ENCODE data around the gene BEST4. TPM values are rescaled to one million over a fixed set of nuclear protein-coding genes. Genes with fewer than 3 reads are reported as not detected.

The BEST4 gene
- total and polyA plus RNA-seq, 7 donors = 0.08 TPM; not detected in 6

DNA sequence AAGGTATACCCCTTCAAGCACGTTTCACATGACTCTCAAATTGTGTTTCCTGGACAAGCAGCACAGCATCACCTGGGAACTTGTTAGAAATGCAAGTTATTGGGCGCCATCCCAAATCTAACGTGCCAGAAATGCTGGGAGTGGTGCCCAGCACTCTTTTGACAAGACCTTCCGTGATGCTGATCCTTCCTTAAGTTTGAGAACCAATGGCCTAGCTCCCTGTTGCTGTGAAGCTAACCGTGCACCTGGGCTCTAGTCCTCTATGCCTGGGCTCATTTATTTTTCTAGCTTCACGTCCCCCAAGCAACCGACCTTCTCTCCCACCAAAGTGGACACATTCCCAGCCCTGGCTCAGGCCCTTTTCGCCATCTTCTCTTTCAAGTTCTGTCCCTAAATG lies 4.3 kb downstream of the BEST4 start:
- no peak overlapping the region for H3K27ac ChIP-seq
- H3K4me3 ChIP-seq = peak overlapping the region; percentile 68
- H3K36me3 ChIP-seq (ENCODE audit: insufficient read depth in 1 of 2, low read depth in 1 of 2) = peaks cover 0 to 31% of the 10 kb centered on the region in 2 donors
- intact Hi-C loops (cut with DNase I) = no loop called here
- 35 to 45% (median 39%) methylated on average over 8 of the region's 8 CpGs for WGBS, 3 donors
- H3K27me3 ChIP-seq (ENCODE audit: insufficient read depth in 3 of 3, low read length in 2 of 3) = no peaks in the 10 kb centered on the region
- no peaks in the 10 kb centered on the region for H3K9me3 ChIP-seq
- DNase-seq = no peak
- ATAC-seq = no peak
- TF ChIP-seq, protein P1, sequence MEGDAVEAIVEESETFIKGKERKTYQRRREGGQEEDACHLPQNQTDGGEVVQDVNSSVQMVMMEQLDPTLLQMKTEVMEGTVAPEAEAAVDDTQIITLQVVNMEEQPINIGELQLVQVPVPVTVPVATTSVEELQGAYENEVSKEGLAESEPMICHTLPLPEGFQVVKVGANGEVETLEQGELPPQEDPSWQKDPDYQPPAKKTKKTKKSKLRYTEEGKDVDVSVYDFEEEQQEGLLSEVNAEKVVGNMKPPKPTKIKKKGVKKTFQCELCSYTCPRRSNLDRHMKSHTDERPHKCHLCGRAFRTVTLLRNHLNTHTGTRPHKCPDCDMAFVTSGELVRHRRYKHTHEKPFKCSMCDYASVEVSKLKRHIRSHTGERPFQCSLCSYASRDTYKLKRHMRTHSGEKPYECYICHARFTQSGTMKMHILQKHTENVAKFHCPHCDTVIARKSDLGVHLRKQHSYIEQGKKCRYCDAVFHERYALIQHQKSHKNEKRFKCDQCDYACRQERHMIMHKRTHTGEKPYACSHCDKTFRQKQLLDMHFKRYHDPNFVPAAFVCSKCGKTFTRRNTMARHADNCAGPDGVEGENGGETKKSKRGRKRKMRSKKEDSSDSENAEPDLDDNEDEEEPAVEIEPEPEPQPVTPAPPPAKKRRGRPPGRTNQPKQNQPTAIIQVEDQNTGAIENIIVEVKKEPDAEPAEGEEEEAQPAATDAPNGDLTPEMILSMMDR (IDR thresholded peaks at IDR 0.05) = no peak
- H3K4me1 ChIP-seq = peaks cover 19% of the 10 kb centered on the region

DNA sequence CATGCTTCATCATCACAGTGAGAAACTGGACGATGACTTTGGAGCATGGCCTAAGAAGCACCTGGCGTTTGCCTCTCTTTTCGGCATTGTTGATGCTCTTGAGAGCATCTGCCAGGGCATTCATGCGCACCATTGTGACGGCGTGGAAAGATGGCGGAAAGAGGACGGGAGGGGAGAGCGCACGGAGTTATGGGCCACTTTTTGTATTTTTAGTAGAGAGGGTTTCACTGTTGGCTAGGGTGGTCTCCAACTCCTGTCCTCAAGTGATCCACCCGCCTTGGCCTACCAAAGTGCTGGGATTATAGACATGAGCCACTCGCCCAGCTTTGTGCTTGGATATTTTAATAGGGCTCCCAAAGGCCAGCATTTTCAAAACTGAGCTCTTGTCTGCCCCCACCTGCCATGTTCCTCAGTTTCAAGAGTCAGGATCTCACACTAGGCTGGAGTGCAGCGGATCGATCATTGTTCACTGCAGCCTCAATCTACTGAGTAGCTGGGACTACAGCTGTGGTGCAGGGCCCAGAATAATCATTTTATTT lies 7.3 kb downstream of the BEST4 start:
- DNase-seq = no peak
- Histone ChIP-seq H3K4me3 (no peak overlapping the region), H3K4me1 (peaks cover 25% of the 10 kb centered on the region), H3K27me3 (ENCODE audit: insufficient read depth in 3 of 3, low read length in 2 of 3) (no peaks in the 10 kb centered on the region), H3K9me3 (no peaks in the 10 kb centered on the region), H3K27ac (no peak overlapping the region), H3K36me3 (ENCODE audit: insufficient read depth in 1 of 2, low read depth in 1 of 2) (peaks cover 9 to 55% of the 10 kb centered on the region in 2 donors)
- 84 to 91% (median 84%) methylated on average over 14 of the region's 14 CpGs for WGBS, 3 donors
- ATAC-seq = no peak
- TF ChIP-seq, protein P1 (IDR thresholded peaks at IDR 0.05) = no peak
- intact Hi-C loops (cut with DNase I) = no loop called here

DNA sequence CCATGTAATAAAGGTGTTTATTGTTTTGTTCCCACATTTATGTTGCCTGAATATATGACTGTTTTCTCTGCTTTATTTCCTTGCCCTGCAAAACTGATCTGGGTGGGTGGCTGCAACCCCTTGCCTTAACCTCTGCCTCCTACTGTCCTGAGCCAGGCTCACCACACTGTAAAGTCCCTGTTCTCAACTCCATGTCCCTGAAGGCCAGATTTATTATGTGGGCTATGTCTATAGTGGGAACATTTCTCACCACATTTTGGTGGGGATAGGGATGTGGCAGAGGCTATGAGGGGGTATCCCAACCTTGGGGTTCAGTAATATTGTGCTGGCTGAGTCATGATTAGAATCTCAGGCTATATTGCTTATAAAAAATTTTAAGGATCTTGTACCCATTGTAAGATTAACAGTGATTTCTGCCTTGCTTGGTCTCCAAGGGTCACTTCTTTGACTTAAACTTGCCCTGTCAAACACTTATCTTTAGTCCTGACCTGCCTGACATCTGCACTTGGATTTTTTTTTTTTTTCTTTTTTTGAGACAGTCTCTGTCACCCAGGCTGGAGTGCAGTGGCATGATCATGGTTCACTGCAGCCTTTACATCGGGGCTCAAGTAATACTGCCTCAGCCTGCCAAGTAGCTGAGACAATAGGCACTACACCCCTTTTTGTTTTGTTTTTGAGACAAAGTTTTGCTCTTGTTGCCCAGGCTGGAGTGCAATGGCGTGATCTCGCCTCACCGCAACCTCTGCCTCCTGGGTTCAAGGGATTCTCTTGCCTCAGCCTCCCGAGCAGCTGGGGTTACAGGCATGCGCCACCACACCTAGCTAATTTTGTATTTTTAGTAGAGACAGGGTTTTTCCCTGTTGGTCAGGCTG lies 9.0 kb downstream of the BEST4 start:
- WGBS, 3 donors = 90 to 93% (median 92%) methylated on average over 6 of the region's 6 CpGs
- TF ChIP-seq, protein P1 (IDR thresholded peaks at IDR 0.05) = no peak
- intact Hi-C loops (cut with DNase I) = no loop called here
- Histone ChIP-seq H3K9me3 (no peaks in the 10 kb centered on the region), H3K27ac (no peak overlapping the region), H3K36me3 (ENCODE audit: insufficient read depth in 1 of 2, low read depth in 1 of 2) (peaks cover 9 to 55% of the 10 kb centered on the region in 2 donors), H3K4me1 (peaks cover 16% of the 10 kb centered on the region), H3K27me3 (ENCODE audit: insufficient read depth in 3 of 3, low read length in 2 of 3) (no peaks in the 10 kb centered on the region), H3K4me3 (no peak overlapping the region)
- DNase-seq (no peak), ATAC-seq (no peak)

DNA sequence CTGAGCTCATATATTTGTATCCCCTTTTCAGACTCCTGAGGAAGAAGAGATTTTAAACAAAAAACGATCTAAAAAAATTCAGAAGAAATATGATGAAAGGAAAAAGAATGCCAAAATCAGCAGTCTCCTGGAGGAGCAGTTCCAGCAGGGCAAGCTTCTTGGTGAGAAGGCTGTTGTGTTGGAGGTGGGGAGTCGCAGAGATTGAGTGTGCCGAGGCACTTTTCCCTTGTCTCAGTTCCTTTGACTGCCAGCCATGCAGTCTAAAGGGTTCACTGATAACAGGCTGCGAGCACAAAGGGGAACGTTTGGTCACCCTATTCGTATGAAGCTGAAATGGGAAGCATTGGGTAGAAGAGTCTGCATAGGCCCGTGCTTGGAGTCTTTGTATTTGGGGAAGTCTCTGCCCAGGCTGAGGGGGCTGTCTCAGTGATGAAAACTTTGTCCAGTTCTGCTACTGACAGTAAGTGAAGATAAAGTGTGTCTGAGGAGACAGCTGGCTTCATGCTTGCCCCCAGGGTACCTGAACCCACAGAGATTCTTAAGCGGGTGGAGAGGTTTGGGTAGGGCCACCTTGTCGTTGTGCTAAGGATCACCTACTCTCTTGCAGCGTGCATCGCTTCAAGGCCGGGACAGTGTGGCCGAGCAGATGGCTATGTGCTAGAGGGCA lies 9.9 kb downstream of the BEST4 start:
- Histone ChIP-seq H3K27ac (peak overlapping the region; percentile 98), H3K9me3 (no peaks in the 10 kb centered on the region), H3K4me3 (peak overlapping the region; percentile 98), H3K27me3 (ENCODE audit: insufficient read depth in 3 of 3, low read length in 2 of 3) (no peaks in the 10 kb centered on the region), H3K4me1 (peaks cover 11% of the 10 kb centered on the region), H3K36me3 (ENCODE audit: insufficient read depth in 1 of 2, low read depth in 1 of 2) (peaks cover 9 to 55% of the 10 kb centered on the region in 2 donors)
- intact Hi-C loops (cut with DNase I) = no loop called here
- WGBS, 3 donors = 76 to 86% (median 78%) methylated on average over 13 of the region's 13 CpGs
- ATAC-seq (no peak), DNase-seq (no peak)
- TF ChIP-seq, protein P1 (IDR thresholded peaks at IDR 0.05) = no peak

Measured in psoas muscle (tissue), 8 donors.